Upper lobe of left lung (tissue), 6 donors: ENCODE measurements around the gene CTBP1. TPM values are rescaled to one million over a fixed set of nuclear protein-coding genes. Genes with fewer than 3 reads are reported as not detected.
A peak's percentile ranks its signal among the peaks of the same experiment; 100 is the strongest.

Experiments used
- ATAC-seq, 2 donors: fragments of 200-7000 bp; cut with Tn5 transposase; one replicate each; pipeline ENCODE4 v1.9.1; 2022; ENCODE audit warnings: mild to moderate bottlenecking in 2 of 2, moderate library complexity in 2 of 2; ENCODE audit not compliant: low FRiP score in 2 of 2
- DNase-seq, 2 donors: peaks; one replicate each; pipeline ENCODE4 v3.0.0-alpha.2; 2019 to 2020
- H3K27ac ChIP-seq, 4 donors: fragments of 200-600 bp; sonication (generic); one replicate each; pipeline ENCODE4 v1.5.1; 2016 to 2019
- H3K27me3 ChIP-seq, 4 donors: fragments of 200-600 bp; sonication (generic); one replicate each; pipeline ENCODE4 v1.5.1; 2017 to 2019
- H3K36me3 ChIP-seq, 4 donors: fragments of 200-600 bp; sonication (generic); one replicate each; pipeline ENCODE4 v1.5.1; 2016 to 2019
- H3K4me1 ChIP-seq, 4 donors: fragments of 200-600 bp; sonication (generic); one replicate each; pipeline ENCODE4 v1.5.1; 2018 to 2019
- H3K4me3 ChIP-seq, 4 donors: fragments of 200-600 bp; sonication (generic); one replicate each; pipeline ENCODE4 v1.5.1; 2017 to 2019; ENCODE audit warnings: mild to moderate bottlenecking in 2 of 4, moderate library complexity in 1 of 4
- H3K9me3 ChIP-seq, 4 donors: fragments of 200-600 bp; sonication (generic); one replicate each; pipeline ENCODE4 v1.5.1; 2018 to 2019
- CTCF ChIP-seq, 6 experiments: fragments of 450-650 bp in 4 of 6; fragments of 200-600 bp in 2 of 6; sonication (generic) in 2 of 6; IDR thresholded peaks; one replicate each; pipeline ENCODE4 v1.5.1; 2016 to 2019; ENCODE audit warnings: antibody characterized with exemption in 6 of 6
- EP300 ChIP-seq, 4 donors: sonication (generic); formaldehyde crosslinking; IDR thresholded peaks; one replicate each; pipeline ENCODE4 v1.5.1; 2017; ENCODE audit warnings: antibody characterized with exemption in 4 of 4, control low read depth in 2 of 4
- POLR2A ChIP-seq, 4 donors: fragments of 450-650 bp; IDR thresholded peaks; one replicate each; pipeline ENCODE4 v1.5.1; 2016 to 2017; ENCODE audit warnings: antibody characterized with exemption in 4 of 4, mild to moderate bottlenecking in 2 of 4
- POLR2AphosphoS5 ChIP-seq, 2 donors: sonication (generic); formaldehyde crosslinking; IDR thresholded peaks; one replicate each; pipeline ENCODE4 v1.5.1; 2017; ENCODE audit warnings: antibody characterized with exemption in 2 of 2
- WGBS, 2 donors: methylation state at CpG; one replicate each; pipeline ENCODE4 v1.1.5; 2017 to 2018; 5-methylcytosine and 5-hydroxymethylcytosine counted together
- total RNA-seq, 6 donors: library from RNA; depleted of rRNA in 4 of 6; stranded (reverse); fragments of >200 nt in 4 of 6; gene quantifications; one replicate each; pipeline versions ENCODE4 v1.1.0 to v1.2.1, GENCODE V29; 2016 to 2021
- donor health status: DM: no; HTN: no; CAD: no; lungs with moderate emphysema.
- donor health status: DM: no; HTN: yes; CAD: no; lungs with severe emphysema.

Gene CTBP1
- total RNA-seq, 6 donors from 2014 or later = 142 to 483 (median 213) TPM

GRCh38 chr4:1204828-1205585 is 43.9 kb downstream of the CTBP1 start:
- peak overlapping the region; percentile 22 to 93 (median 74) for H3K27ac ChIP-seq
- no peaks in the 10 kb centered on the region for H3K9me3 ChIP-seq

GRCh38 chr4:1204286-1204827 is 44.6 kb downstream of the CTBP1 start:
- H3K27me3 ChIP-seq = no peaks in the 10 kb centered on the region
- TF ChIP-seq POLR2A (IDR thresholded peaks at IDR 0.05) = no peak
- no peak for TF ChIP-seq POLR2AphosphoS5 (IDR thresholded peaks at IDR 0.05)
- no peak for TF ChIP-seq EP300 (IDR thresholded peaks at IDR 0.05)
- TF ChIP-seq CTCF (IDR thresholded peaks at IDR 0.05) = no peak
- H3K36me3 ChIP-seq = no peaks in the 10 kb centered on the region
- peaks cover 69 to 90% (median 86%) of the 10 kb centered on the region in 4 donors for H3K4me1 ChIP-seq
- peak overlapping the region in 2 of 4 donors; percentile 1 to 40 for H3K4me3 ChIP-seq
- DNase-seq (peak; percentile 10 to 57), ATAC-seq (no peak)
- WGBS, 2 donors = 91 to 92% methylated on average over 21 of the region's 21 CpGs
- H3K9me3 ChIP-seq = no peaks in the 10 kb centered on the region
- H3K27ac ChIP-seq = peak overlapping the region; percentile 22 to 93 (median 74)

More at GRCh38 chr4:1204828-1205585, 43.9 kb downstream of the CTBP1 start:
- ATAC-seq = no peak
- TF ChIP-seq POLR2AphosphoS5 (IDR thresholded peaks at IDR 0.05) = peak in 1 of 2 donors; percentile 68
- no peak for TF ChIP-seq EP300 (IDR thresholded peaks at IDR 0.05)
- Histone ChIP-seq H3K27me3 (no peaks in the 10 kb centered on the region), H3K36me3 (no peaks in the 10 kb centered on the region), H3K4me3 (peak overlapping the region in 2 of 4 donors; percentile 1 to 40), H3K4me1 (peaks cover 70 to 88% (median 86%) of the 10 kb centered on the region in 4 donors)
- 69 to 72% methylated on average over 8 to 23 of the region's 25 CpGs for WGBS, 2 donors
- DNase-seq = peak; percentile 46 to 66

GRCh38 chr4:1203026-1203616 is 45.8 kb downstream of the CTBP1 start:
- H3K27ac ChIP-seq = peak overlapping the region; percentile 84 to 93 (median 88)
- no peaks in the 10 kb centered on the region for H3K9me3 ChIP-seq
- H3K36me3 ChIP-seq = no peaks in the 10 kb centered on the region
- DNase-seq = peak; percentile 2 to 40
- no peak for ATAC-seq
- WGBS, 2 donors = 85 to 88% methylated on average over 9 to 13 of the region's 13 CpGs
- no peak overlapping the region for H3K4me3 ChIP-seq
- no peaks in the 10 kb centered on the region for H3K27me3 ChIP-seq
- TF ChIP-seq POLR2AphosphoS5 (IDR thresholded peaks at IDR 0.05) (no peak), POLR2A (IDR thresholded peaks at IDR 0.05) (no peak), EP300 (IDR thresholded peaks at IDR 0.05) (no peak), CTCF (IDR thresholded peaks at IDR 0.05) (no peak)
- peaks cover 56 to 78% (median 74%) of the 10 kb centered on the region in 4 donors for H3K4me1 ChIP-seq

GRCh38 chr4:1202526-1203011 is 46.4 kb downstream of the CTBP1 start:
- H3K27ac ChIP-seq = peak overlapping the region; percentile 84 to 93 (median 88)
- DNase-seq = peak; percentile 15 to 79

More at GRCh38 chr4:1202526-1203011, 46.4 kb downstream of the CTBP1 start:
- Histone ChIP-seq H3K4me1 (peaks cover 51 to 72% (median 69%) of the 10 kb centered on the region in 4 donors), H3K36me3 (no peaks in the 10 kb centered on the region), H3K9me3 (no peaks in the 10 kb centered on the region), H3K27me3 (no peaks in the 10 kb centered on the region), H3K4me3 (no peak overlapping the region)
- TF ChIP-seq POLR2A (IDR thresholded peaks at IDR 0.05) (no peak), EP300 (IDR thresholded peaks at IDR 0.05) (no peak), POLR2AphosphoS5 (IDR thresholded peaks at IDR 0.05) (no peak), CTCF (IDR thresholded peaks at IDR 0.05) (no peak)
- ATAC-seq = no peak
- 82 to 83% methylated on average over 14 to 19 of the region's 19 CpGs for WGBS, 2 donors
